GM12878 (cell line): Measurements from ENCODE around the gene TGFB1. TPM values are rescaled to one million over a fixed set of nuclear protein-coding genes. Genes with fewer than 3 reads are reported as not detected.

Experiments
- BCL11A ChIP-seq: IDR thresholded peaks from 2 replicates; pipeline ENCODE4 v1.6.1; 2011; ENCODE audit warnings: low read depth, low read length
- BHLHE40 ChIP-seq, 2 experiments: fragments of 450-650 bp in 1 of 2; IDR thresholded peaks; 2 replicates each; pipeline ENCODE4 v1.6.1; 2011 to 2017; ENCODE audit warnings: low read depth in 2 of 2, borderline replicate concordance in 1 of 2, improper control_type of control experiment in 1 of 2, low read length in 1 of 2, mild to moderate bottlenecking in 1 of 2
- CBFB ChIP-seq: IDR thresholded peaks from 2 replicates; pipeline ENCODE4 v1.6.1; 2016; ENCODE audit warnings: antibody characterized with exemption, low read depth
- CHD1 ChIP-seq: IDR thresholded peaks from 2 replicates; pipeline ENCODE4 v1.6.1; 2012; ENCODE audit warnings: low read depth, low read length, improper control_type of control experiment
- CREB1 ChIP-seq: IDR thresholded peaks from 2 replicates; pipeline ENCODE4 v1.6.1; 2012; ENCODE audit warnings: low read depth, mild to moderate bottlenecking, inconsistent platforms
- GABPA ChIP-seq: IDR thresholded peaks from 2 replicates; pipeline ENCODE4 v1.6.1; 2014; ENCODE audit warnings: antibody characterized with exemption, low read depth, mild to moderate bottlenecking, inconsistent platforms
- IKZF2 ChIP-seq, 2 experiments: fragments of 450-650 bp; IDR thresholded peaks; 2 replicates each; pipeline ENCODE4 v1.6.1; 2017; ENCODE audit warnings: mild to moderate bottlenecking in 2 of 2, moderate library complexity in 2 of 2
- LARP7 ChIP-seq: fragments of 450-650 bp; IDR thresholded peaks from 2 replicates; pipeline ENCODE4 v1.6.1; 2017; ENCODE audit warnings: mild to moderate bottlenecking
- MEF2A ChIP-seq: IDR thresholded peaks from 2 replicates; pipeline ENCODE4 v1.6.1; 2011; ENCODE audit warnings: low read depth, mild to moderate bottlenecking, low read length, moderate library complexity; ENCODE audit not compliant: insufficient read depth
- PAX5 ChIP-seq: IDR thresholded peaks from 2 replicates; pipeline ENCODE4 v1.6.1; 2011; ENCODE audit warnings: low read depth, low read length, borderline replicate concordance
- POLR2A ChIP-seq: IDR thresholded peaks from 2 replicates; pipeline ENCODE4 v1.6.1; 2011; ENCODE audit warnings: low read depth, mild to moderate bottlenecking, low read length
- POLR2AphosphoS2 ChIP-seq: IDR thresholded peaks from 2 replicates; pipeline ENCODE4 v1.6.1; 2011; ENCODE audit warnings: low read depth, mild to moderate bottlenecking, low read length, improper control_type of control experiment, moderate library complexity
- RB1 ChIP-seq: fragments of 450-650 bp; formaldehyde crosslinking; IDR thresholded peaks from 2 replicates; pipeline ENCODE4 v1.6.1; 2017; ENCODE audit warnings: mild to moderate bottlenecking, borderline replicate concordance
- RCOR1 ChIP-seq: conservative IDR thresholded peaks from 2 replicates; pipeline ENCODE4 v1.6.1; 2012; ENCODE audit warnings: low read depth, low read length, improper control_type of control experiment
- RUNX3 ChIP-seq: IDR thresholded peaks from 2 replicates; pipeline ENCODE4 v1.6.1; 2012; ENCODE audit warnings: low read length, inconsistent platforms
- SMC3 ChIP-seq: IDR thresholded peaks from 2 replicates; pipeline ENCODE4 v1.6.1; 2011; ENCODE audit warnings: low read length, improper control_type of control experiment, borderline replicate concordance
- SPI1 ChIP-seq: IDR thresholded peaks from 2 replicates; pipeline ENCODE4 v1.6.1; 2011; ENCODE audit warnings: low read depth, mild to moderate bottlenecking, low read length, moderate library complexity, borderline replicate concordance; ENCODE audit not compliant: insufficient read depth
- SUPT20H ChIP-seq: IDR thresholded peaks from 2 replicates; pipeline ENCODE4 v1.6.1; 2011; ENCODE audit warnings: low read depth, mild to moderate bottlenecking, low read length, moderate library complexity, borderline replicate concordance; ENCODE audit not compliant: control insufficient read depth
- ZNF274 ChIP-seq: IDR thresholded peaks from one replicate; pipeline ENCODE4 v1.8.0; 2011; ENCODE audit not compliant: insufficient read length, insufficient read depth
- polyA plus RNA-seq, 11 experiments: library from polyadenylated mRNA; depleted of rRNA in 4 of 11; unstranded in 6 of 11; stranded (reverse) in 5 of 11; fragments of >200 nt; fragmentation: Nextera tagmentation in 4 of 11; fragmentation: Illumina TruSeq in 1 of 11; extraction: Ambion mirVana in 4 of 11; extraction: Trizol in 1 of 11; gene quantifications; 1 replicate in 1 of 11; 2 replicates in 10 of 11; pipeline versions ENCODE4 v1.2.1 to v1.2.3, GENCODE V29; 2011 to 2016; ENCODE audit warnings: inconsistent platforms in 2 of 11, missing spikeins in 2 of 11, low read depth in 1 of 11
- total RNA-seq, 4 experiments: library from RNA; depleted of rRNA in 3 of 4; stranded (reverse); fragments of >200 nt in 3 of 4; fragmentation: Illumina TruSeq in 1 of 4; extraction: Trizol in 1 of 4; gene quantifications; 2 replicates each; pipeline versions ENCODE4 v1.2.1 to v1.2.3, GENCODE V29; 2013 to 2021
- TF ChIP-seq, protein P1 (sequence below): IDR thresholded peaks from 2 replicates; pipeline ENCODE4 v1.6.1; 2012; ENCODE audit warnings: mild to moderate bottlenecking, low read depth, low read length
- TF ChIP-seq, protein P2 (sequence below): fragments of 450-650 bp; IDR thresholded peaks from 2 replicates; pipeline ENCODE4 v1.6.1; 2016; ENCODE audit warnings: mild to moderate bottlenecking
- TF ChIP-seq, protein P3 (sequence below): fragments of 450-650 bp; formaldehyde crosslinking; IDR thresholded peaks from 2 replicates; pipeline ENCODE4 v1.5.0; 2022; ENCODE audit warnings: mild to moderate bottlenecking, missing genetic modification characterization

TGFB1 gene
- total and polyA plus RNA-seq, 10 of the 15 experiments (the other 5 are each of a cell fraction or from before 2014, with no cell fraction given) = 0.23 to 120 (median 10.9) TPM

DNA sequence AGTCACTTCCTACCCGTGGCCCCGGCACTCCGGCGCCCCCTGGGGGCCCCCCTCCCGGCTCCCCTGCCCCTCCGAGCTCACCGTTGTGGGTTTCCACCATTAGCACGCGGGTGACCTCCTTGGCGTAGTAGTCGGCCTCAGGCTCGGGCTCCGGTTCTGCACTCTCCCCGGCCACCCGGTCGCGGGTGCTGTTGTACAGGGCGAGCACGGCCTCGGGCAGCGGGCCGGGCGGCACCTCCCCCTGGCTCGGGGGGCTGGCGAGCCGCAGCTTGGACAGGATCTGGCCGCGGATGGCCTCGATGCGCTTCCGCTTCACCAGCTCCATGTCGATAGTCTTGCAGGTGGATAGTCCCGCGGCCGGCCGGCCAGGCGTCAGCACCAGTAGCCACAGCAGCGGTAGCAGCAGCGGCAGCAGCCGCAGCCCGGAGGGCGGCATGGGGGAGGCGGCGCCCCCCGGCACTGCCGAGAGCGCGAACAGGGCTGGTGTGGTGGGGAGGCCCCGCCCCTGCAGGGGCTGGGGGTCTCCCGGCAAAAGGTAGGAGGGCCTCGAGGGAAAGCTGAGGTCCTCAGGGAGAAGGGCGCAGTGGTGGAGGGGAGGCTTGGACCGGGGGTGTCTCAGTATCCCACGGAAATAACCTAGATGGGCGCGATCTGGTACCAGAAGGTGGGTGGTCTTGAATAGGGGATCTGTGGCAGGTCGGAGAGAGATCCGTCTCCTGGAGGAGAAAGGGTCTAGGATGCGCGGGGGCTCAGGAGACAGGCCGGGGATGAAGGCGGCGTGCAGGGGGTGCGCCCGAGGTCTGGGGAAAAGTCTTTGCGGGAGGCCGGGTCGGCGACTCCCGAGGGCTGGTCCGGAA is 885 bp downstream of the TGFB1 start (continued):
- TF ChIP-seq, protein P1, sequence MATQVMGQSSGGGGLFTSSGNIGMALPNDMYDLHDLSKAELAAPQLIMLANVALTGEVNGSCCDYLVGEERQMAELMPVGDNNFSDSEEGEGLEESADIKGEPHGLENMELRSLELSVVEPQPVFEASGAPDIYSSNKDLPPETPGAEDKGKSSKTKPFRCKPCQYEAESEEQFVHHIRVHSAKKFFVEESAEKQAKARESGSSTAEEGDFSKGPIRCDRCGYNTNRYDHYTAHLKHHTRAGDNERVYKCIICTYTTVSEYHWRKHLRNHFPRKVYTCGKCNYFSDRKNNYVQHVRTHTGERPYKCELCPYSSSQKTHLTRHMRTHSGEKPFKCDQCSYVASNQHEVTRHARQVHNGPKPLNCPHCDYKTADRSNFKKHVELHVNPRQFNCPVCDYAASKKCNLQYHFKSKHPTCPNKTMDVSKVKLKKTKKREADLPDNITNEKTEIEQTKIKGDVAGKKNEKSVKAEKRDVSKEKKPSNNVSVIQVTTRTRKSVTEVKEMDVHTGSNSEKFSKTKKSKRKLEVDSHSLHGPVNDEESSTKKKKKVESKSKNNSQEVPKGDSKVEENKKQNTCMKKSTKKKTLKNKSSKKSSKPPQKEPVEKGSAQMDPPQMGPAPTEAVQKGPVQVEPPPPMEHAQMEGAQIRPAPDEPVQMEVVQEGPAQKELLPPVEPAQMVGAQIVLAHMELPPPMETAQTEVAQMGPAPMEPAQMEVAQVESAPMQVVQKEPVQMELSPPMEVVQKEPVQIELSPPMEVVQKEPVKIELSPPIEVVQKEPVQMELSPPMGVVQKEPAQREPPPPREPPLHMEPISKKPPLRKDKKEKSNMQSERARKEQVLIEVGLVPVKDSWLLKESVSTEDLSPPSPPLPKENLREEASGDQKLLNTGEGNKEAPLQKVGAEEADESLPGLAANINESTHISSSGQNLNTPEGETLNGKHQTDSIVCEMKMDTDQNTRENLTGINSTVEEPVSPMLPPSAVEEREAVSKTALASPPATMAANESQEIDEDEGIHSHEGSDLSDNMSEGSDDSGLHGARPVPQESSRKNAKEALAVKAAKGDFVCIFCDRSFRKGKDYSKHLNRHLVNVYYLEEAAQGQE = no peak
- TF ChIP-seq IKZF2 (IDR thresholded peaks at IDR 0.05) (peak in 1 of 2 experiments; percentile 12; a peak in 1 of 4 replicates), RUNX3 (peak; percentile 54), POLR2AphosphoS2 (no peak; the same call in 1 of the 2 replicates), BHLHE40 (IDR thresholded peaks at IDR 0.05; ENCODE audit: borderline replicate concordance in 1 of 2, low read depth in 2 of 2, low read length in 1 of 2) (peak; percentile 50 to 61; a peak in 2 of 4 replicates), SPI1 (peak; percentile 28; the same call in 1 of the 2 replicates), ZNF274 (no peak), RB1 (no peak; the same call in 1 of the 2 replicates), SMC3 (peak; percentile 39; the same call in 1 of the 2 replicates), RCOR1 (0 out of 2 replicates have a peak, but pooled peaks have one; percentile 20), SUPT20H (no peak), PAX5 (no peak), BCL11A (no peak), CHD1 (no peak; the same call in 1 of the 2 replicates), CBFB (no peak), POLR2A (peak; percentile 69), LARP7 (peak; percentile 94; the same call in 1 of the 2 replicates), CREB1 (no peak), MEF2A (no peak), GABPA (no peak)
- TF ChIP-seq, protein P2, sequence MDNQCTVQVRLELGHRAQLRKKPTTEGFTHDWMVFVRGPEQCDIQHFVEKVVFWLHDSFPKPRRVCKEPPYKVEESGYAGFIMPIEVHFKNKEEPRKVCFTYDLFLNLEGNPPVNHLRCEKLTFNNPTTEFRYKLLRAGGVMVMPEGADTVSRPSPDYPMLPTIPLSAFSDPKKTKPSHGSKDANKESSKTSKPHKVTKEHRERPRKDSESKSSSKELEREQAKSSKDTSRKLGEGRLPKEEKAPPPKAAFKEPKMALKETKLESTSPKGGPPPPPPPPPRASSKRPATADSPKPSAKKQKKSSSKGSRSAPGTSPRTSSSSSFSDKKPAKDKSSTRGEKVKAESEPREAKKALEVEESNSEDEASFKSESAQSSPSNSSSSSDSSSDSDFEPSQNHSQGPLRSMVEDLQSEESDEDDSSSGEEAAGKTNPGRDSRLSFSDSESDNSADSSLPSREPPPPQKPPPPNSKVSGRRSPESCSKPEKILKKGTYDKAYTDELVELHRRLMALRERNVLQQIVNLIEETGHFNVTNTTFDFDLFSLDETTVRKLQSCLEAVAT = peak; percentile 65; the same call in 1 of the 2 replicates
- TF ChIP-seq, protein P3, sequence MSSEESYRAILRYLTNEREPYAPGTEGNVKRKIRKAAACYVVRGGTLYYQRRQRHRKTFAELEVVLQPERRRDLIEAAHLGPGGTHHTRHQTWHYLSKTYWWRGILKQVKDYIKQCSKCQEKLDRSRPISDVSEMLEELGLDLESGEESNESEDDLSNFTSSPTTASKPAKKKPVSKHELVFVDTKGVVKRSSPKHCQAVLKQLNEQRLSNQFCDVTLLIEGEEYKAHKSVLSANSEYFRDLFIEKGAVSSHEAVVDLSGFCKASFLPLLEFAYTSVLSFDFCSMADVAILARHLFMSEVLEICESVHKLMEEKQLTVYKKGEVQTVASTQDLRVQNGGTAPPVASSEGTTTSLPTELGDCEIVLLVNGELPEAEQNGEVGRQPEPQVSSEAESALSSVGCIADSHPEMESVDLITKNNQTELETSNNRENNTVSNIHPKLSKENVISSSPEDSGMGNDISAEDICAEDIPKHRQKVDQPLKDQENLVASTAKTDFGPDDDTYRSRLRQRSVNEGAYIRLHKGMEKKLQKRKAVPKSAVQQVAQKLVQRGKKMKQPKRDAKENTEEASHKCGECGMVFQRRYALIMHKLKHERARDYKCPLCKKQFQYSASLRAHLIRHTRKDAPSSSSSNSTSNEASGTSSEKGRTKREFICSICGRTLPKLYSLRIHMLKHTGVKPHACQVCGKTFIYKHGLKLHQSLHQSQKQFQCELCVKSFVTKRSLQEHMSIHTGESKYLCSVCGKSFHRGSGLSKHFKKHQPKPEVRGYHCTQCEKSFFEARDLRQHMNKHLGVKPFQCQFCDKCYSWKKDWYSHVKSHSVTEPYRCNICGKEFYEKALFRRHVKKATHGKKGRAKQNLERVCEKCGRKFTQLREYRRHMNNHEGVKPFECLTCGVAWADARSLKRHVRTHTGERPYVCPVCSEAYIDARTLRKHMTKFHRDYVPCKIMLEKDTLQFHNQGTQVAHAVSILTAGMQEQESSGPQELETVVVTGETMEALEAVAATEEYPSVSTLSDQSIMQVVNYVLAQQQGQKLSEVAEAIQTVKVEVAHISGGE (CRISPR knock-in tag) = no peak
